Measurements from ENCODE around the gene PCBP2. TPM values are rescaled to one million over a fixed set of nuclear protein-coding genes. Genes with fewer than 3 reads are reported as not detected.
"Not testable (repeated sequence)": the region's sequence is repeated elsewhere in the genome, so short reads cannot be mapped to it uniquely, and the experiment has no call there.

The PCBP2 gene
- total RNA-seq, 1 donor from 2014 or later: 417 TPM

GRCh38 chr12:53441040-53441833 lies 10.7 kb upstream of the PCBP2 start, which contains the start of gene PRR13:
TSS of gene PRR13 (plus strand) at chr12:53441734. CDS start at chr12:53442715, 981 bp downstream.
- peak; percentile 99 for DNase-seq

DNA sequence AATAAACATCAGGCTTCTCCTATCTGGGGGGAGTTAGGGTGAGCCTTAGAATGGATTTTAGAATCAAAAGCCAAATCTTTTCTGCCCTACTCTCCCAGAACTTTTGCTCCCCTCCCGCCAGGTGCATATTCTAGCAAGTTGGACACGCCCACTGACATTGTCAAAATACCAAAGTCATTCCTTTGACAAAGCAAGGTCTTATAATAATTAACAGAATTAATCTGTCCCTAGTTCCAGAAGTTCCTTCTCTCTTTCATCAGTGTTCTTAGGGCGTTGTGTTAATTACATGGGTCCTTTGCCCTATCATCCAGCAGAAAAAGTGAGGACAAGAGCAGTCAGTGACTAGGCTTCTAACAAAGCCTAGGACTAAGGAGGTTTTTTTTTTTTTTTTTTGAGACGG lies 7.9 kb upstream of the PCBP2 start:
- no peak for DNase-seq

- not testable (repeated sequence) for DNase-seq
Measured at GRCh38 chr12:53444593-53445325, 7.1 kb upstream of the PCBP2 start.

GRCh38 chr12:53450936-53451335 lies 966 bp upstream of the PCBP2 start:
- DNase-seq: no peak

DNA sequence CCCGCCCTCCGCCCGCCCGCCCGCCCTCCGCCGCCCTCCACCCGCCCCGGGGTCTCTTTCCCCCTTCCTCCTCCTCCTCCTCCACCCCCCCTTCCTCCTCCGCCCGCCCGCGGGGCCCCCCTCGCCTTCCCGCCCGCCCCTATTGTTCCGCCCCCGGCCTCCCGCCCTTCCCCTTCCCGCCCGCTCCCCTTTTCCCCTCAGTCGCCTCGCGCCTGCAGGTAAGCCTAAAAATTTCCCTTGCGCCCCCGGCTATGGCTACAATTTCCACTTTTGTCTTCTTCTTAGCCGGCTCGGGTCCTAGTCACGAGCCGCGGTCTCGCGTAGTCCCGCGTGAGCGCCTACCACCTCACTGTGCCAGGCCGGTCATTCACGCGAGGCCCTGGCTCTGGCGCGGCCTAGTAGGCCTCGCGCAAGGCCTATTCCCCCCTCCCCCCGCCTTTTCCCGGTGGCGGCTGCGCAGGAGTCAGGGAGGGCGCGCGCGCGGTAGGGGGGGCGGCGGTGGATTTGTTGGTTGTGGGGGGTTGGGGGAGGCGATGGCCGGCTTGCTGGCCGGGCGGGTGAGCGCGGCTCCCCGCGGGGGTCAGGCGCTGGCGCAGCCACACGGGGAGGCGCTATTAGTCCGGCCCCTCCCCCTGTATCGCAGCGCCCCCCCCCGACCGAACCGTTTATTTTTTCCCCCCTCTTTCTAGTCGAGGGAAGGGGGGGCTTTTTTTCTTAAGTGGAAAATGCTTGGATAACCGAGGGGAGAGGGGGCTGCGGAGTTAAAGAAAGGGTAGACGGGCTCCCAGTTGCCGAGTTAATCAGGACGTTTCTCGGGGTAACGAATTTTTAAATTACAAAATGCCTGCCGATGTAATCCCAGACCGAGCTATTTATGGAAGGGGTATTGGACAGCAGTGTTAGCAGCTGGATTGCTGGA lies 516 bp downstream of the PCBP2 start:
- DNase-seq: peak; percentile 93

DNA sequence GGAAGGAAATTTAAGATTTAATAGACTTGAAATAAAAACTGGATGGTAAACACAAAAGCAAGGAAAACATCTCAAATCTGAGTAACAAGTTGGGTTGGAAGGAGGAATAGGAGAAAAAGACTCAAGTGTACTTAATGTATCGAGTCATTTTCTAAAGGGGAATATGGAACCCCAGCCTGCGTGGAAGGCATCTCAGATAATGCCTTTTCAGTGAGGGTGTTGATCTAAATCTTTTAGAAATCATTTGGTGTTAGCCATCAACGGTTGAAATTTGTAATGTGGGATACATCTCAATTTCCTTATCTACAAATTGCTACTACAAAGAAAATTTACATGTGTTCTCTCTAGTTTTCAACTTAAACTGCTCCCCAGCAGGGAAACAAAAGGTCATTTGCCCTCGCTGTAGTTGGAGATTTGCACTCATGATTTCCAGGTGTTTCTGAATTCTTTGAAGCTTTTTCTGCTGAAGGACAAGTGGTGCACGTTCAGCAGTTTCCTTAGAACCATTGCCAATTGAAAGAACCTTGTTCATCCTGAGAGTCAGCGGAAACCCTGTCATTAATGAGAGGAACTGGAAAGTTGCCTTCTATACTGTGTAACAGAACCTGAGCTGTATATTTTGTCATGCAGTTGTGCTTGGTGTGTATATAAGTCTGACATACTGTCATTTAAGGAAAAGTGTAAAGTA lies 2.2 kb downstream of the PCBP2 start:
- peak; percentile 33 for DNase-seq

DNA sequence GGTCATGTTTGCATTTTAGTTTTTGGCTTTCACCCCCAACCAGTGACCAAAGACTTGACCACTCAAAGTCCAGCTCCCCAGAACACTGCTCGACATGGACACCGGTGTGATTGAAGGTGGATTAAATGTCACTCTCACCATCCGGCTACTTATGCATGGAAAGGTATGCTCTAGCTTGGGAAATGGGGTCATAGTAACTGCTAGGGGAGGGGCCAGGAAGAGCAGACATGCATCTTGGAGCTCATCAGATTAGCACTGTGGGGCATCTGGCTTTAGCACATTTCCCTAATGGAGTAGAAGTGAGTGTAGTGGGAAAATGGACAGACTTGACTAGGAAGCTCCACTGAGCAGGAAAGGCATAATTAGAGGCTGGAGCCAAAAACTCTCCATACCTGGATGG lies 2.8 kb downstream of the PCBP2 start:
- DNase-seq: no peak

- DNase-seq: no peak
Measured at GRCh38 chr12:53456654-53457366, 4.9 kb downstream of the PCBP2 start.

- DNase-seq: no peak
Measured at GRCh38 chr12:53459097-53459496, 7.2 kb downstream of the PCBP2 start.

DNA sequence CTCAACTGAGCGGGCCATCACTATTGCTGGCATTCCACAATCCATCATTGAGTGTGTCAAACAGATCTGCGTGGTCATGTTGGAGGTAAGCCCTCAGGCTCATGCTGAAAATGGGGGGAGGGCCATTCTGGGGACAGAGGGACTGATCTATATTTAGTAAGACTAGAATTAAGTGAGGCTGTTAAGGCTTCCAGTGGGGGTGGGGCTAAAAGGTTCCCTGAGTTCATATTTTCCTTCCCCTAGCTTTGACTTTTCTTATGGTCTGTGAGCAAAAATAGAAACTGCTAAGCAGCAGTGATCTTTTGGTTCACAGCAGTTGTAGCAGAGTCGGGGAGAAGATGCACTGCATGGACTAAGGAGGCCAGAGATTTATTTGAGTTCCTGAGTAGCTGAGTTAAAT lies 9.2 kb downstream of the PCBP2 start:
- DNase-seq: no peak

GRCh38 chr12:53461591-53461990 lies 9.7 kb downstream of the PCBP2 start:
- DNase-seq: no peak

DNA sequence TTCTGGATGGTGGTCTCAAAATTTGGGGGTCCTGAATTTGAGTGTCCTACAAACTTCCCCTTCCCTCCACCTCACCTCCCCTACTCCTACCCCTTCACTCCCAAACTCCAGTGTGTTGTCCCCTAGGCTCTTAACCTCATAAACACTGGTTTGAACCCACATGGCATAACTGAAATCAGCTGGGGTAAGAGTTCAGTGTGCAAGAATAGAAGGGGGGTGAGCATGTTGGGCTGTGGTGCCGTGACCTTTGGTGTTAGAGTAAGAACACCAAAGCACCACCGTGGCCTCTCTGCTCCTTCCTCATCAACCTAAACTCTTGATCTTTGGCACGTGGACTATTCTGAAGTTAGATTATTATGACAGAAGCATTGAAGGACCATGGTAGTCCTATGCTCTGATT lies 11.0 kb downstream of the PCBP2 start:
- DNase-seq: no peak

DNA sequence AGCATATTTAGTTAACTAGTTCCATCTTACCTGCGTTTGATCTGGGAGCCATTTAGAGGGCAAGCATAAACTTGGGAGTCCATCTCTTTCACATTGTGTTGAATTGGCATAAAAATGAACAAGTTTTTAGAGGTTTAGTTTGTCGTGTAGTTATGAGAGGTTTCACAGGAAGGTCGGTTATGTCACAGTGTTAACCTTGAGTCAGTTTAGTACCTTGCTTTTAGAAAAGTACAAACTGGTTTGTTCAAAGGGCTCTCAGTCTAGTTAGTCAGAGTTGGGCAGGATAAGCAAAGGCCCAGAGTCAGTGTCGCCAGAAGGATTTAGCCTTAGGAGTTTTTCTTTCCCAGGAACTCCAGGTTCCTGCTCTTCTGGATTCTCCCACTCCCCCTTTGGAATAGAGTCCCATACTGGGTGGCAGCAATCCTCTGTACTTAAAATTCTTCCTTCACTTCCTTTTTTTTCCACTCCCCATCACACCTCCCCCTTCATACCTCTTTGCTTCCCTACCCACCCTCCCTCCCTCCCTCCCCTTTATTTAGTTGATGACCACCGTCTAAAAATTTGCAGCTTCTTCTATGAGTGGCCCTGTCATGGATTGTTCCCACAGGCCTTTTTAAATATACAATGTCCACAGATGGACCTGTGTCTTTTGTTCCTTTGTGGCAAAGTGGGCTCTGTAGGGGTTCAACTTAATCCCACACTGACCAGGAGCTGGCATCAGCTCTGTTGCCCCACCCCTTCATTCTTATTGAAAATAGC lies 12.1 kb downstream of the PCBP2 start:
- no peak for DNase-seq

DNA sequence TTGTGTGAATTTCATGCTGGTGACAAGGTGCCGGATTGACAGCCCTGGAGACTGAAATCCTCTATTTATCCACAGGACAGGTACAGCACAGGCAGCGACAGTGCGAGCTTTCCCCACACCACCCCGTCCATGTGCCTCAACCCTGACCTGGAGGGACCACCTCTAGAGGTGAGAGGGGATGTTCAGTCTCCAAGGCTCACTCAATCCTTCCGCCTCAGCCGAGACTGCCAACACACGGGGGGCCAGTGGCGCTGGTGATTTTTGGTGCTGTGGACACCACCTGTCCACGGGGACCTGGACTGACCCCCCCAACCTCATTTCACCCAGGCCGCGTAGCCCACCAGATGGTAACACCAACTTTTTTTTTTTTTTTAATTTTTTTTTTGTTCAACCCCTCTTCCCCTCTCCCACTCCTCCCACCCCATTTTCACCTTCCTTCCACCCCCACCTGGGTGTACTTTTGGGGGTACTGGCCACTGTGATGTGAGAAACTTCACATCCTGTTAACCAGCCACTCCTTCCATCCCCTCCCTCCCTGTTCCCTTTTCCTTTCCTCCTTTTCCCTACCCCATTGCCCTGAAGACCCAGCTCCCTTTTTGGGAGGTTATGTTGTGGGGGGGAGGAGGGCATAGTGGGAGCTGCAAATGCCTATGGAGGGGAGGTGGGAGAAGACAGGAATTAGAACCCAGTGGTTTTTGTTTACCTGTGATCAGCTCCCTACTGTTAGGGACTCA lies 12.9 kb downstream of the PCBP2 start:
- no peak for DNase-seq

DNA sequence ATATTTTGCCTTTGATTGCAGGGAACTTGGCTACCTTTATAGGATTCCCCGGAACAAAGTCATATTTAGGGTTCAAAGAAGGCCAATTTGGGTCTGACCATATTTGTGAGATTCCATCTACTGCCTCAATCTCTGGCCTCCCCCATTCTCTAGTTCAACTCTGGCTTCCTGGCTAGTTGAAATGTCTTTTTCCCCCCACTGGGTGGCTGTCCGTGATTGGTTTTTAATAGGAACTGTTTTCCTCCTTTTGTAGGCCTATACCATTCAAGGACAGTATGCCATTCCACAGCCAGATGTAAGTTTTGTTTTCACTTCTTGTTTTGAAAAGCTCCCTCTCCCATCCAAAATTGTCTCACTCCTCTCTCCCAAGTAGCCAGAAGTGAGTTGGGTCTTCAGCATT lies 13.8 kb downstream of the PCBP2 start:
- DNase-seq: no peak

- DNase-seq: no peak
Measured at GRCh38 chr12:53466640-53467039, 14.7 kb downstream of the PCBP2 start.

GRCh38 chr12:53467082-53467481 lies 15.2 kb downstream of the PCBP2 start:
- DNase-seq: no peak

GRCh38 chr12:53467880-53468279 lies 16.0 kb downstream of the PCBP2 start:
- DNase-seq: no peak

- DNase-seq: no peak
Measured at GRCh38 chr12:53468282-53468681, 16.4 kb downstream of the PCBP2 start.

DNA sequence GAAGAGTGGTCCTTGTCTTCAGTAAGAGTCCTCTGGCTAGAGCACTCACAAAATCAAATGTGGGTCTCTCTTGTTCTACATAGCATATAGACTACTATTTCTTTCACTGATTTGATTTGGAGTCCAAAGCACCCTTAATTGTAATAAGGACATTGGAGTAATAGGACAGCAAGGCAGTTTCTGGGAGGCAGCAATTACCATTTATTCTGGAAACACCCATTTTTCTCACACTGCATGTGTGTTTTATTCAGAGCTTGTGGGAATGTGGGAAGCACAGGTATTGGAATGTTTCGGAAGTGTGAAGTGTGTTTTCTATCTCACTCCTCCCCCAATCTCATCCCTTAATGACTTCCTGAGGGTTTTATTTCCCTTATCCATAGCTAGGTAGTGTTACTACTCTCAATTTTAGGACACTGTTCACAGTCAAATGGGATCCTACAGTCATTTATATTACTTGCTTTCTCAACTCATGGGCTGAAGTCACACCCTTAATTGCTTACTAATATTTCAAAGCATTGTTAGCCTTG lies 20.2 kb downstream of the PCBP2 start:
- DNase-seq: no peak

Data from dermis blood vessel endothelial cell (primary cell).